GM19463 (cell line): ENCODE results near the gene SLC12A6.

Experiments
- ATAC-seq: cut with Tn5 transposase; IDR thresholded peaks from one replicate; pipeline ENCODE4 v1.9.1; 2021; ENCODE audit warnings: mild to moderate bottlenecking, moderate library complexity; ENCODE audit not compliant: unreplicated experiment

Gene SLC12A6

DNA sequence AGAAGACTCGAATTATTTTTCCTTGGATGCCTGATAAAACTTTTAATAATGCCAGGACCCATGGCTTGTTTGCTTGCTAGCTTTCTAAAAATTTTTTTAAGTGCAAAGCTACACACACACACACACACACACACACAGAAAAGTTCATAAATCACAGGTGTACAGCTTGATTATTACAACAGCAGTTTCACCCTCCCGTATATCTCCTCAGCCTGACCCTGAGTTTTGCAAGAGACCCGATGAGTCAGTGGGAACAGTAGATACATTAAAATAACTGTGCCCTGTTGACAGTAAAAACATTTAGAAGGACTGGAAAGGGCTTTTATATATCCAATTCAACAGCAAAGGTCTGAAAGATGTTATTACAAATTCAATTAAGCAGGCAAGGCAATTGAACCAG, 66.1 kb downstream of the SLC12A6 start:
- no peak for ATAC-seq

DNA sequence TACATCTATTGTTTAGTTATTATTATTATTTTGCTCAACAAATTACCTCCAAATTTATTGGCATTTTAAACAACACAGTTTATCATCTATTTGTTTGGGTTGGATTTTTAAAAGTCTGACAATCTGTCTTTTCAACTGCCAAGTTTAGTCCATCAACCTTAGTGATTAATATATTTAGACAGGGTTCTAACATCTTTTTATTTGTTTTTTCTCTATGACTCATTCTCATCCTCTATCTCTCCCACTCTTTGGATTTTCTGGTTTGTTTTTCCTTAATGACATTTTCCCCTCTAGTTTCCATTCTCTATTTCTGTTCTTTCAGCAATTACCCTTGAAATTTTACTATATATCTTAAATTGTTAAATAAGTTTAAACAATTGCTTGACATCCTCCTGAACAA, 70.8 kb downstream of the SLC12A6 start:
- ATAC-seq, result no peak

- no peak for ATAC-seq
These were observed 73.5 kb downstream of the SLC12A6 start for GRCh38 chr15:34264076-34264475.

DNA sequence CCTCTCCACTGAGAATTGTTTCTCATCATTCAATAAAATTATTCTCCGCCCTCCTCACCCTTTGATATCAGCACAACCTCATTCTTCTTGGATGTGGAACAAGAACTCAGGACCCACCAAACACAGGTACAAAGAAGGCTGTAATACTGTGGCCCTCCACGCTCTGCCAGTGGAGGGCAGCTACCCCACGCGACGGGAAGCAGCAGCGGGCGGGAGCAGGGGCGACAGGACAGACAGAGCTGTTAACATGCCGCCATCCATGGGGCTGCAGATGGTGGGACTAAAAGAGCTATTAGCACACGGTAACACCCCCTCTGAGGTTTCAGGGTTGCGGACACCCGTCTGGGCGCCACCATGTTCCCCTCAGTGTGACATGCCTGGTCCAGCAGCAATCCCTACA, 75.2 kb downstream of the SLC12A6 start:
- ATAC-seq, result no peak

DNA sequence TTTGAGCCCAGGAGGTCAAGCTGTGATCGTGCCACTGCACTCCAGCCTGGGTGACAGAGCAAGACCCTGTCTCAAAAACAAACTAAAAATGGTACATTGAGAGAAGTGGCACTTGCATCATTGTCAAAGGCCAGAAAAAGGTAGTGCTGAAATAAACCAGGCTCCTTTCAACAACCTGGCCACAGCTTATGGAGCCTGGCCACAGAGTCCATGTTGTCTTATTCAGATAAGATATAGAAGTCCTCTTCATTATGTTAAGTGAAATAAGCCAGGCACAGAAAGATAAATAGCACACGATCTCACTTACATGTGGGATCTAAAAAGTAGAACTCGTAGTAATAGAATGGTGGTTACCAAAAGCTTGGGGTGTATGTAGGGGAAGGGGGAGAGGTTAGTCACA, 78.0 kb downstream of the SLC12A6 start:
- no peak for ATAC-seq

DNA sequence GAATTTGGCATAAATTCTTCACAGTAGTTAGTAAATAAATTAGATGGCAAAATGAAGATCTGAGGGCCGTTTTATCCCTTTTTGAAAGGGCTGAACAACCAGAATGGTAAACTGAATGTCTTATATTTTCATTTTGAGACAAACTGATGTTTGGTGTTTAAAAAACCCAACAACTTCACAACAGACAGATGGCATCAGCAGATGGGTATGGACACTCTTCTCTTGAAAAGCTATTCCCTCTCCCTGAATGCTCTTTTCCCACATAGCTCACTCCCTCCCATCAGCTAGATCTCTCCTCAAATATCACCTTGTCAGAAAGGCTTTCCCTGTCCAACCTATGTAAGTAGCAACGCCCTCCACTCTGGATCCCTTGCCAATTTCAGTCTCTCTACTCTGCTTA, 79.4 kb downstream of the SLC12A6 start:
- ATAC-seq, result no peak

DNA sequence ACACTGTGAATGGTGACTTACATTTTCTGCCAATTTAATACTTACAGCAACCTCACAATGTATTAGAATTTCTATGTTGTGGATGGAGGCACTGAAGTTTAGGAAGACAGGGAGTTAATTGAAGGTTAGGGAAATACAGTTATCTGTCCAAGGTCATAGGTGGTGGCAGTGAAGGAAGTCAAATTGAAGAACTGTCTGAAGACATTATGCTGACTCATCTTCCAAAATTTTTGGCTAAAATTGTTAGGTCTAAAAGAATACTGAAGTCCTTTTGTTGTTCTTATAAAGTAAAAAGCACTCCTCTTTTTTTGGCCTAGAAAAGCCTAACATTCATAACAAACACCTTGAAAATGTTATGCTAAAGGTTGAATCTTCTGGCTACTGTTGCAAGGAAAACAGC, 85.0 kb downstream of the SLC12A6 start:
- no peak for ATAC-seq

DNA sequence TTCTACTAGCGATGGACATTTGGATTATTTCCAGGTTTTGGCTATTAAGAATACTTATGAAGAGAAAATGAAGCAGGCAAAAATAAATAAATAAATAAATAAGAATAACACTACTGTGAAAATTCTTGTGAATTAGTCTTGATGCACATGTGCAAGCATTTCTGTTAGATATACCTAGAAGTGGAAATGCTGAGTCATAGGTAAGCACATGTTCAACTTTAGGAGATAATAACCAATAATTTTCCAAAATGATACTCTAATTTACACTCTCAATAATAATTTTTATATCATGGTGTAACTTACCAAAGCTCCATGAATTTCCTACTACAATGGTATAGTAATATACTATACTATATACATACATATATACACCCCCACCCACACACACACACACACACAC, 89.4 kb downstream of the SLC12A6 start:
- no peak for ATAC-seq

DNA sequence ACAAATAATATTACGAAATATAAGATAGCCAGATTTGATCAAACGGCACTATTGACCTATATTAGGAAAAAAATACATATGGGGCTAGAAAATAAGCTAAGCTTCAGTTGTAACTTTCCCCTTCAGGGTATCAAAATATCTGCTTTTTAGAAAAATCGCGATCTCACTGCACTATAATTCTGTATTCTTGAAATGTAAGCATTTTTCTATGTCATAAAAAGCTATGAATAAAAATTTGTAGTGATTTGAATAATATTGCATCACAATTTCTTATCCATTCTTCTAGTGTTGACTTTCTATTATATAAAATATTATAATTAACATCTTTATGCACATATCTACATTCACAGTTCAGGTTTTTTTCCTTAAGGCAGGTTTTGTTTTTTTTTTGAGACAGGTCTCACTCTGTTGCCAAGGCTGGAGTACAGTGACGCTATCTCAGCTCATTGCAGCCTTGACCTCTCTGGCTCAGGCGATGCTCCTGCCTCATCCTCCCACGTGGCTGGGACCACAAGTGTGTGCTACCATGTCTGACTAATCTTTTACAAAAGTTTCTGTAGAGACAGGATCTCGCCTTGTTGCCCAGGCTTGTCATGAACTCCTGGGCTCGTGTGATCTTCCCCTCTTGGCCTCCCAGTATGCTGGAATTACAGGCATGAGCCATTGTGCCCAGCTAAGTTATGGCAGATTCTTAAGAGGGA, 91.2 kb downstream of the SLC12A6 start:
- ATAC-seq, result no peak

DNA sequence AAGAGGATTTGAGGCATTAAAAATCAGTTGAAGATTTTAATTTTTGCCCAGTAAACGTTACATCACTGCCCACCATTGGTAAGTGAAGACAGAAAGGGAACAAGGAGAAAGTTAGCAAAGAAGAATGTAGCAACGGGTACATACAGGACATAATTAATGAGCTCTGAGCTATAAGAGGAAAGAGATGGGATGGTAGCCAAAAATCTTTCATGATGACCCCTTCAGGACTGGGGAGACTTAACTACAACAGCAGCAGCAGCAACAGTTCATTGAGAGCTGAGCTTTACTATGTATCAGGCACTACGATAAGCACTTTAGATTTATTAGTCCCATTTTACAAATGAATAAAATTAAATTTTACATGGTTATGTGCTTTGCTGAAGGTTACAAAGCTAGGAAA, 94.4 kb downstream of the SLC12A6 start:
- no peak for ATAC-seq

- ATAC-seq, result no peak
These were observed 95.3 kb downstream of the SLC12A6 start for GRCh38 chr15:34242331-34242710.

DNA sequence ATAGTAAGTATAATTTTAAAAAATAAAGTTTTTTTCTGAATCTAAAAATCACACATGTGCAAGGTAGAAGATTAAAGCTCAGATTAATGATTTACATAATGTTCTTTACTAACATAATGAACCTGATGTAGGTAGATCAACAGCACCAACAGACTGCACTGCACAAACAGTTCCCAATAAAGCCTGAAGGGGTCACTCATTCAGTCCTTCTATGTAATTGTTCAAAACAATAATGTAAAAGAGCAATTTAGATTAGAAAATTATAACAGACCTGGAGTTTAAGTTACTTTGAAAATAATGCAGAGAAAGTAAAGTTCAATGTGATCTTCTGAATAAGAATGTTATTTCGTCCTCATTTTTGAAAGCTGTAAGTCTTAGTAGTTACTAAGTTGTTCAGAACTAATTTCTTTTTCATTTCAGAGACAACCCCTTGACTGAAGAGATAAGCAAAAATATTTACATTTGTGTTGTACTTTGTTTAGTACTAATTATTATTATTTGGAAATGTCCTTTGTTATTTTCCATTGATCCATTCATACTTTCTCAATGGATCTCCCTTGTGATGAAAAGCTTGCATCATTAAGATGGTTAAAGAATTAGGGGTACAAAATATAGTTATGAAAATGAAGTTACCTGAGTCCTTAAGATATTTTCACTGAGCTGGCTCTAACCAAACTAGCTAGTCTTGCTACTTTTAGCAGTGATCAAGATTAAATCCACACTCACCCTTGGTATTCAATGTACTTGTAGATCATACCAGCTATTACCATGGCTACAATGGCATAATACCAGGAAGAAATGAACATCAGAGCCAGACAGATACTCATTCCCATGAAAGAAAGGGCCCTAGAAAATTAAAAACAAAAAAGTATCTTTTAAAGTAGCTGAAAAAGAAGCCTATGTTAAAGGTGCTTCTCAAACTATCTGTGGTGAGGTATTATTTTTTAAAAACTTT, 95.9 kb downstream of the SLC12A6 start:
- ATAC-seq, result peak; percentile 57

DNA sequence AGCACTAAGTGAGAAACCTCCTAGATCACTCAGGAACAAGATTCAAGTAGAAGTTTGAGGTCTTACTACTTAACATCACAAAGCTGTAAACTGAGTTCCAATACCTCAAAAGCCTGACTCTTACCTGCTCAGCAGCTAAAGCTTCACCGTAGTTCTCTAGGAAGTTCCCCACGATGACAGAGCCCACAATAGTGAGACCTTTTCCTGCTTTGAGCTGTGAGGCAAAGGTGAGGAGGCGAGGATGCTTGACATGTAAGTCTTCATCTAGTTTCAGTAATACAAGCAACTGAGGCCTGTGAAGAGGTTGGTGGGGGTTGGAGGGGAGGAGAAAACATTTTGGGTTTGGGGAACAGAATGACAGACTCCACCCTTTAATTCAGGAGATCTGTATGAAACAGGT, 97.0 kb downstream of the SLC12A6 start:
- no peak for ATAC-seq

GRCh38 chr15:34239151-34239808, 98.3 kb downstream of the SLC12A6 start:
- no peak for ATAC-seq

DNA sequence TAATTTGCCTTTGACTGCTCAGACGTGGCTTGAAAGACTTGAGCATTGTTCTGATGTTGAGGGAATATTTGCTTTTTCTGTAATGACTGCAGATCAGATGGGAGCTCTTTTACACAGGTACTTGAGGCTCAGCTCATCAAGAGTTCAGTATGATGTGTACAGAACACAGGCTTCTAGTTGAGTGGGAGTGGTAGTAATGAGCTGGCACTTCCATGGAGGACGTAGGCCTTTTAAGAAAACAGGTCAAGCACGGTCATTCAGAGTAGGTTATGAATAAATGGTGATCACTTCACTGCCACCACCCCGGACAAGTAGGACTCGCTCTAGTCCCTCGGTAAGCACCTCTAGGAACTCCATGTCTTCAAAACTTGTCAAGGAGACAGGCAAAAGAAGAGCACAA, 104.0 kb downstream of the SLC12A6 start:
- ATAC-seq, result no peak

GRCh38 chr15:34223904-34224596, 113.5 kb downstream of the SLC12A6 start:
- ATAC-seq, result no peak

DNA sequence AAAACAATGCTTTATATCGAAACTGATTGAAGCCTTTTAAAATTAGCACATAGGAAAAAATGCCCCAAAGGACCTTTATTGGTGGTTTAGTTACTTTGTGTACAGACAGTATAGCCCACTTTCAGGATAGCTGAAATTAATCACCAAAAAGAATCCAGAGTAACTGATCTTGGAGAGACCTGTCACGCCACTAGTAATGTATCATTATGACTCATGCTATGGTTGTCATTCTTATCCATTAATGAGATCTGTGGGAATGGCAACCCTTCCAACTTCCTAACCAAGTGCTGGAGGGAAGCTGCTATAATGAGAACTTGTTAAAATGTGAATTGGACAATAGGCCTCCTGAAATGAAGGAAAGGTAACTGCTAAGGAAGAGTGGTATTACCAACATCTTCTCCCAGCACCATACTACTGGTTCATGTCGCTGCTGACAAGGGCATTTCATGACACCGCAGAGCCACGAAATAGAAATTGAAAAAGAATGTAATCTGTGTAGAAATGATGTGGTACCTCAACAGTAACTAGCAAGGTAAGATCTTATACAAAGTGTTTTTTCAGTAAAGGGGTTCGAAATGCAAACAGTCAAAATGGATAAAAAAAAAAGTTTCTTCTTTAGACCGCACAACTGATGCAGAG, 119.9 kb downstream of the SLC12A6 start:
- ATAC-seq, result no peak

DNA sequence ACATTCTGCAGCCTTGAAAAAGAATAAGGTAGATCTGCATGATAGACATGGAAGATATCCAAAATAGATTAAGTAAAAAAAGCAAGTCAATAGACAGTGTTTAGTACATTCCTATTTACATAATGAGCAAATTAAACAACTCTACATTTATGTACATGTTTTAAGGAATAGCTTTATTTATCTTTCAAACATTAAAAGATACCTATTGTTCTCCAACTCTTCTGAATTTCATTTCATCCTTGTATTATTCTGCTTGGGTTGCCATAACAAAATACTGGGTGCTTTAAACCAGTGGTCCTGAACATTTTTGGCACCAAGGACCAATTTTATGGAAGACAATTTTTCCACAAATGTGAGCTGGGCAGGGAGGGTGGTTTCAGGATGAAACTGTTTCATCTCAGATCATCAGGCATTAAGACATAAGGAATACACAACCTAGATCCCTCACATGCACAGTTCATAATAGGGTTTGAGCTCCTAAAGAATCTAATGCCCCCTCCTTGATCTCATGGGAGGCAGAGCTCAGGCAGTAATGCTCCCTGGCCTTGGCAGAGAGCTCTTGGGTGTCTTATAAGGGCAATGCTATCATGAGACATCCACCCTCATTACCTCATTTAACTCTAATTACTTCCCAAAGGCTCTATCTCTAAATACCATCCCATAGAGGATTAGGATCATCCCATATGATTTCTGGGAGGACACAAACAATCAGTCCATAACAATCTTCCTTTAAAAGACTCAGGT, 120.9 kb downstream of the SLC12A6 start:
- no peak for ATAC-seq

DNA sequence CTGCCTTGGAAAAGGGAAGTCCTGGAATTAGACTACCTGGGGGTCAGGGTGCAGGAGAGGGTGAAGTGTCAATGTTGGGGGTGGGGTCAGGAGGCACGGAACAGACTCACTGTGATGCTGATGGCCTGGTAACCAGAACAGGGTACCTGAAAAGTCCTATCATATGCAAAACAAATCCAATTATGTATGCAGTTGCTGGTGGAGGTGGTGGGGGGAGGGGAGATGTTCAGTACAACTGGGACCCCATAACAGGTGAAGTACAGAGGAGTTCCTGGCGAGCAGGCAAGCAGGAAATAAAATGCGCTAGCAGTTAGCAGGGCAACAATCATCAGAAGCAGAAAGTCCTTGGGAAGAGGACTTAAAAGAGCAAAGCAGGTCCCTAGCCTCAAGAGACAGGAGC, 123.4 kb downstream of the SLC12A6 start:
- no peak for ATAC-seq

- ATAC-seq, result no peak
These were observed 123.9 kb downstream of the SLC12A6 start for GRCh38 chr15:34213690-34214089.
